RPMI8226 (cell line): ENCODE data around the gene PTPRN.
"Not testable (repeated sequence)": the region's sequence is repeated elsewhere in the genome, so short reads cannot be mapped to it uniquely, and the experiment has no call there.

ENCODE experiments used
- DNase-seq: peaks from one replicate; pipeline ENCODE4 v3.0.0-alpha.2; 2015

PTPRN gene

DNA sequence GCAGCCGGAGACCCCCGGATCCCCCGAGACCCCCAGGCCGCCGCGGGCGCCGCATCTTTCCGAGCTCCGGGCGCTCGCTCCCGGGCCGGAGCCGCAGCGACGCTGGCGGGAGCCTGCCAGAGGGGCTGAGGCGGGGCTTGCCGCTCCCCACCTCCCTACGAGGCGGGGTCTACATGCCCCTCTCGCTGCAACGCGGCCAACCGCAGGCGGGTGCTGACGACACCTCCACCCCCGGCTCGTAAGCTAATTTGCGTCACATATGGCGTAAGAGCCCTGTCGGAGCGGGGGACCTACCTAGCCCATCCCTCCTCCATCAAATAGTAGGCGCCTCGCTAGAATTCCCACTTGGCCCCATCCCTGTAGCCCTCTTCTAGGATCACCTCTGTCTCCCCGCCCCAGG, at the start of gene PTPRN:
Gene PTPRN, minus strand, starts transcription at position 124 of the 400 bp plus-strand sequence. Its CDS starts 69 bp downstream, at position 55.
- no peak for DNase-seq

DNA sequence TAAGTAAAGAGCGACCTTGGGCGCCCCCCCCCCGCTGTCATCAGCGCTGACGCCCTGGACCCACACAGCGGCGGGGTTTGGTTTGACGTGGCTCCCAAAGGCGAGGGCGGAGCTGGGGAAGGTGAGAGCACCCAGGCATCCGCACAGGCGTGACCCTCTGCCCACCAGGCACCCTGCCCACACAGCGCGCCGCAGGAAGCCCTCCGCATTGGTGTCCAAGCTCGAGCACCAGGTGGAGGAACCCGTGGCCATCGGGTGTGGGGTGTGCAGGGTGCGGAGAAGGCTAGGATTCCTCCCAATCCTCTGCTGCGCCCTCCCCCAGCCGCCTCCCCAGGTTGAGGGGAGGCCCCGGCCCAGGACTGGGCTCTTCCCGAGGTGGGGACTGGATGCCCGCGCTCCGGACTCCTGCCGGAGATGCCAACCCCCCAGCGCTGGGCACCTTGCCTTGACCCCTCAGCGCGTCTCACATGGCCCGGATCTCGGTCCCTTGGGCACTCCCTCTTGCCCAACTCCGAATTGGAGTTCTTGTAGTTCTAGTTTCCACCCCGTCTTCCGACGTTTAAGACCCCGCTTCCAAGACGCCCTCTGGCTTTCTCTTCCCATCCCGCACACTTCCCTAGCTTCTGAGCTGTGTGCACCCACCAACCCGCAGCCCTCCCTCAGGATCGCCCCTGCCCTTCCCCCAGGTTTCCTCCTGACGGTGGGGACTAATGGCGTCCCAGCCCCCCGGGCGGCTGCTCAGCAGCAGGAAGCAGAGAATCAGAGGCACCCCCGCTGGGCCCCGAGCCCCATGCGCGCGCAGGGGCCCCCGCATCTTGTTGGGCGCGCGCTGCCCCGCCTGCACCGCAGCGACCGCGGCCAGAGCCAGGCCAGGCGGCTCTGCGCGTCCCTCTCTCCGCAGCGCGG, 49.2 kb upstream of the PTPRN start:
- DNase-seq = no peak

DNA sequence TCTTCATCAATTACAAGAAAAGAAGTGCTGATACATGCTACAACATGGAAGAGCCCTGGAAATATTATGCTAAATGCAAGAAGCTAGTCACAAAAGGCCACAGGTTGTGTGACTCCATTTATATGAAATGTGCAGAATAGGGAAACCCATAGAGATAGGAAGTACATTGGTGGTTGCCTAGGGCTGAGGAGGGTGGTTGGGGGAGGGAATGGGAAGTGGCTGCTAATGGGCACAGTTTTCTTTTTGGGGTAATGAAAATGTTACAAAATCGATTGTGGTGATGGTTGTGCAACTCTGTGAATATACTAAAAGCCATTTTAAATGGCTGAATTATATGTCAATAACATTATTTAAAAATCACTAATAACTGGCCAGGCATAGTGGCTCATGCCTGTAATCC, 47.6 kb upstream of the PTPRN start:
- no peak for DNase-seq

DNA sequence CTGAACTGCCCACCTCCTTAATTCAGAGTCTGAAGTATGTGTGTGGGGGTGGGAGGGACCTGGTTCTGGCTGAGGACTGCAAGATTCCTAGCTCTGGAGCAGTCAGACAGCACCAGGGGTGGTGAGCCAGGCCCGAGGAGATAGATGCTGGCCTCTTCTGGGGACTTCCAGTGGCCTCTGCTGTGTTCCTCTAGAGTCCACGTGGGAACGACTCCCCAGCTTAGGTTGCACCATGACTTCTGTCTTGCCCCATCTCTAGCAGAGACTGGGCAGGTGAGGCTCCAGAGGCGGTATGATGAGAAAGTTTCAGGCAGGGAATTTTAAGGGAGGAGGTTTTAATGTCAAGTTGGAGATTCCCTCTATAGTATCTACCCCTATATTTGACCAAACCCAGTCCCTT, 45.4 kb upstream of the PTPRN start:
- DNase-seq = no peak

DNA sequence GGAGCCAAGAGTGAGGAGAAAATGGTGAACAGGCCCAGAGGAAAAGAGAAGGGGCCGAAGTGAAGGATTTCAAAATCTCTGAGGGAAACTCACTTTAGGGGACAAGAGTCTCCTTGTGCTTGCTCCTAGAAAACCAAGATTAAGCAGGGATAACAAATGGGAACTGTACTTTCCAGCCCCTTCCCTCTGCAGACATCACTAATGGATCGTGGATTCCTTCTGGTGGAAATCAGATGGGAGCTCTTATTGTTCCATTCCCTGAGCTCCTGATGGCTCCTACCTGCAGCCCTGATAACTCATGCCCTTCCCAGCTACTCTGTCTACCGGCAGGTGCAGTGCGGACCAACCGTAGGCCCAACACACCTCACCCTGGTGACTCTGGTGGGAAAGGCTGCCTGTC, 43.9 kb upstream of the PTPRN start:
- no peak for DNase-seq

DNA sequence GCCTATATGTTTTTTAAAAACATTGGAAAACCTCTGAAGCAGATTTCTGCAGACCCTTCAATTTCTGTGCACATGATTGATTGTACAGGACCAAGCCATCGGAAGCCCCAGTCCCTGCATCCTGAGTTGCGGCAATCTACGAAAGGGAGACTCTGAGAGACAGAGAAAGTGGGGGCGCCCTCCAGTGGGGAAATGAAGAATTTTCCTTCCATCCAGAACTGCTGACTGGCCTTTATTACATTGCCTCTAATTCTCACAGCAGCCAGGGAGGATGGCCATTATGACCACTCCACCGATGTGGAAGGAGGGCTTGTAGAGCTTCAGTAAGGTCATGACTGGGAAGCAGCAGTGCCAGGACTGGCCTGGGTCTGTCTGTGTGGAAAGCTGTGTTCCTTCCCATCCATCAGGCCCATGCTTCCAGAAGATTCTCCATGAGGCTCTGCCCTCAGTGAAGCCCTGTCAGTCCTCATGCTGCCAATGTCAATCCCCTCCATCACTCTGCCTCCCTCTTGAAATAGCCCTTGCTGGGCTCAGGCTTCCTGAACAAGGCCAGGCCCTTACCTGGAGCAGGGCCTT, 43.3 kb upstream of the PTPRN start:
- peak; percentile 71 for DNase-seq

DNA sequence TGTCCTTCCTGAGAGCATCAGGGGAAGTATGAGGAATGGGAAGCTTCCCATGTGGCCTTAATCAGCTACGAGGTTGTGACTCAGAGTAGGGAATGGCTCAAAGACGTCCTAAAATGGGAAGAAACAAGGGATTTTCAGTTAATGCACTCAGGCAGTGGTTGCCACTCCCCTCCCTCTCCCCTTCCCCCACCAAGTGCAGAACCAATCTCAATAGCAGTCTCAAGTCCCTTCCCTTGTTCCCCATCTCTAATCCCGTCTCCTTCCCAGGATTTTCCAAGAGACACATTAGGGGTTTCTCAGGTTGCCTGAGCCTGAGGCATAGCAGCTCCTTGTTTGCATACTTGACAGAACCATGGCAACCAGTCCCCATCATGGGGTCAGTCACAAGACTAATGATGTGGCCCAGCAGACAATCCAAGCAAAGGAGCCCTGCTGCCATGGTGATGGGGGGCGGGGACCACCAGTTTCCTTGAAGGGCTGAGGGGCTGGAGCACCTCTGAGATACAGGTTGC, 41.6 kb upstream of the PTPRN start:
- DNase-seq = no peak

DNA sequence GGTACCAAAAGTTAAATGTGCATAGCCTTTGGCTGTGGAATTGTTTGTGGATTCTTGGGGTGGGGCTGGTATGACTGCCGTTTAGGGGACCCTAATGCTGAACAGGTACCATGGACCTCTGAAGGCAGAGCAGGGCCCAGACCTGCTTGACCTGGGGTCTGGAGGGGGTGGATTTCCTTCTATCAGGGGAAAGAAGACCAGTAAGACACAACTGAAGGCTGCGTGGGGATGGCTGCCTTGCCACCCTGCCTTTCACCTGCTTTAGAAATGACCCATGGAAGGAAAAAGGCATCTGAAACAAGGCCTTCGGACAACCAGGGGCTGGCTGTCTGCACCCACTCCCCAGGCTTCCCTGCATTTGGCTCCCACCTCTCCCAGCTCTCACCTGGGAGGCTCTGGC, 41.0 kb upstream of the PTPRN start:
- DNase-seq = no peak

DNA sequence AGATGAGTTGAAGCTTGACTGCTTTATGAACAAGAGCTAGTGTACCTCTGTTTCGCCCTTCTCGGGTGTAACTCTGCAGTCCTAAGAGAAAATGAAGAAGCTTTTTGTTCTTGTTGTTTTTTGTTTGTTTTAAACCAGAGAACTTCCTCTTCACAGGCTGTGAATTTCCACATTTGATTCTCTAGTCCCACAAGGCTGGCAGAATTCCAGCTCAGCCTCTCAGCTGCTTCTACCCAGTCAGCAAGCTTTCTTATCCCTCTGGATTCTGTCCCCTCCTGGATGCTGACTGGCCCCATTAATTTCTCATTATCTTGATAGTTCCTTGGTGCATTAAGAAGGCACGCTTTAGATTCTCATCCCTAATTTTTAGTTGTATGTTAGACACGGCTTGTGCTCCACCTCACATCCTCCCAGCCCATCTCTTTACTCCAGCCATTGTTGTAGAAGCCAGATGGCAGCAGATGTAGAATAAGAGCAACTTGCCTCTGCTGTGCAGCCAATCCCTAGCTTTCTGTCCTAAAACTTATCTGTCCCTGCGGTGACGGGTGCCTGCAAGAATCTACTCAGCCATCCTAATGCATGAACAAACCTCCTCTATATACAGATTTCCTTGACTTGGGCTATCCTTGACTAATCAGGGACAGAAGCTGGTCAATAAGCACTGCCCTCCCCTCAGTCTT, 35.7 kb upstream of the PTPRN start:
- peak; percentile 65 for DNase-seq

DNA sequence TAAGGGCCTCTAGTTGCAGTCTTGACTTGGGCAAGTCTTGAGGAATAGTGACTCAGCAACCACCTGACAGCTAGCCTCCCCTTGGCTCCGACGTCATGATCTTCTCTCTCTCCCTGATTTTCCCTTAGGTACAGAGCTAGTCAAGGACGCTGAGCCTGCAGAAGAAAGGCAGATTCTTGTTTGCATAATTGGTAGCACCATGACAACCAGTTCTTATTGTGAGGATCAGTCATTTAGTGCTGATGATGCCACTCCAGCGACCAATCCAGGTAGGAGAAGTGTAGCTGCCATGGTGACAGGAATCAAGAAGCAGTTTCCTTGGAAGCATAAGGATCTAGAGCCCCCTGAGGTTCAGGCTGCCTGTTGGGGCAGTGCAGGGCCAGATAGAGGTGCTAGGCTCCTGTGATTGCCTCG, 26.2 kb upstream of the PTPRN start:
- no peak for DNase-seq

DNA sequence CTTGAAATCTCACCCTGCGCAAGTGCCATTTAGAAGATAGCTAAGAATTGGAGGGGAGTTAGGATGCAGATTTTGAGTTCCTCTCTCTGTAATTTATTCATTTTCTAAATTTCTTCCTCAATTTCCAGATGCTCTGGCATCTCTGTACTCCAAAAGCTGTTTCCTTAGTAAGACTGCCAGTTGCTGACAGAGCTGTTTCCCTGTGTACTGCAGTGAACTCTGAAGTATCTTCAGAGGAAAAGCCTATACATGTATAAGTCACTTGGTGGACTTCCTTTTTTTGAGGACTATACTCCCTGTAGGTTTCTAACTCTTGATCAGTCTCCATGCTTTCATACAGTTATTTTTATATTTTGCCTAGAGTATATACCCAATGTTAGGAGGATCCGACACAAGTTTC, 24.9 kb upstream of the PTPRN start:
- no peak for DNase-seq

DNA sequence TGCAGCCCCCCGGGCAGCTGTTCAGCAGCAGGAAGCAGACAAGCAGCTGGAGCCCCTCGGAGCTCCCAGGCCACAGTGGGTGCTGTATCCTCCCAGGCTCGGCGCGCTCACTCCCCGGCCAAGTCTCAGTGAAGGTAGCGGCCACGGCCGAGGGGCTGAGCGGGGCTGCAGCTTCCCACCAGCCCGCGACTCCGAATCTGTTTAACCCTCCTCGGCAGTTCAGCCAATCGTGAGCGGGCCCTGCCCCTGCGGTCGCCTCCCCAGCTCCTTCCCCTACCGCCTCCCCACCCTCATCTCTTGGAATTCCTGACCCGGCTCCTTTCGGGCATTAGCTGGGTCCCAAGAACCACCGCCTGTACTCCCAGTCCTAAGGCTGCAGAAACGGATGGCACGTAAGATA, 23.3 kb upstream of the PTPRN start, which contains the start of gene RESP18:
Gene RESP18, minus strand, starts transcription at position 203 of the 400 bp plus-strand sequence.
- no peak for DNase-seq

DNA sequence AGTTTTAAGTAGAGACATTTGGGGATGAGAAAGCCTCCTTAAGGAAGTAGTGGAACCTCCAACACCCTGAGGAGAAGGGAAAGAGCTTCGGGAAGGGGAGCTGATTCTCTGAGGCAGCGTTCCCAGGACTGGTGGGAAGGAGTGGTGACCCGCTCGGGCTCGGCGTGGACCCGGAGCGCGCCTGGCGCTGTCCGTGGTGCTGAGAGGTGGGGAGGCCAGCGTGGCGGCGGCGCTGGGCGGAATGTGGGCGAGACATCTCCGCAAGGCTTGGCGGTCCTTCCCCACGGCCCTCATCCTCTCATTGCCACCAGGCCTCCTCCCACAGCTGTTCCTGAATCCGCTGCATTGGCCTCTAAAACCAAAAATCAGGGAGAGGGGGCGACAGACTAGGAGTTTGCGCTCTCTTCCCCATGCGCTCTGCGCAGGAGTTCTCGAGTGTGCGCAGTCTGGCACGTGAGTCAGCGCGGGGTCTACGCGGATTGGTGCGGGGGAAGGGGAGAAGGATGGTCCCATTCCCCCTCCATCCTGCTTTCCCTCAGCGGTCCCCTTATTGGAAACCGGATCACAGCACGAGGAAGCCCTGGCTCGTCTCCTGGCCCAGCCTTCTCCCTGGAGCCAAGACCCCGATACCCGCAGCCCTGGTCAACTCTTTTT, 22.5 kb upstream of the PTPRN start:
- DNase-seq = peak; percentile 38

DNA sequence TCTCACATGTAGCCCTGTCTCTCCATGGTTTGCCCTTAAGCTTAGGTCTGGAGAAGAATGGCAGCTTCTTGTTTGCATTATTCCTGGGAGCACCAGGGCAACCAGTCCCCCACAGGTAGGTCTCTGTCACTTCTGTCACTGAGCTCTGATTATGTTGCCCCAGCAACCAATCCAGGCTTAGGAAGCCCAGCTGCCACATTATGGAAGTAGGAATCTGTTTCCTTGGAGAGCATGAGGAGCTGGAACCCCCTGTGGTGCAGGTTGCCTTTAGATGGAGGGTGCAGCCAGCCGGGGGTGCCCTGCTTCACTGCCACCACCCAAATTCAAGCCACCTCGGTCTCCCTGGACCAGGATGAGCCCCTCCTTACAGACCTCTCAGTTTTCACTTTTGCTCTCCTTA, 18.5 kb upstream of the PTPRN start:
- no peak for DNase-seq

DNA sequence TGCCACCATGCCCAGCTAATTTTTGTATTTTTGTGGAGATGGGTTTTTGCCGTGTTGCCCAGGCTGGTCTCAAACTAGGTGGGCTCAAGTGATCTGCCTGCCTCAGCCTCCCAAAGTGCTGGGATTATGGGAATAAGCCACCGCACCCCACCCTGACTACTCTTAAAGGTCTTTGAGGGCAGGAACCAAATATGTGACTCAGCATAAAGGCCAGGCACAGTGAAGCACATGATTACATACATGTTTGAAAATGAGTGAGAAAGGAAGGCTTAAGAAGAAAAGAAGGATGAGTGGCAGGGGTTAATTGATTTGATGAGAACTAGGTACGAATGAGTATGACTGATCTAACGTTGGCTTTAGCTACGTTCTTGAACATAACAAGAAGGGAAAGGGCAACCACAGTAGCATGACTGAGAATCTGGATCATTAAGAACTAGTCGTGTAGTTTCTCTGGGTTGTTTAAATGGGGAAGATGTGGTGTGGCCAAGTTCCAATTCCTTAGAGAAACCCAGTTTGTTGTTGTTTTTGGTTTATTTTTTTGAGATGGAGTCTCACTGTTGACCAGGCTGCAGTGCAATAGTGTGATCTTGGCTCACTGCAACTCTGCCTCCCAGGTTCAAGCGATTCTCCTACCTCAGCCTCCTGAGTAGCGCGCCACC, 16.6 kb upstream of the PTPRN start:
- DNase-seq = no peak

DNA sequence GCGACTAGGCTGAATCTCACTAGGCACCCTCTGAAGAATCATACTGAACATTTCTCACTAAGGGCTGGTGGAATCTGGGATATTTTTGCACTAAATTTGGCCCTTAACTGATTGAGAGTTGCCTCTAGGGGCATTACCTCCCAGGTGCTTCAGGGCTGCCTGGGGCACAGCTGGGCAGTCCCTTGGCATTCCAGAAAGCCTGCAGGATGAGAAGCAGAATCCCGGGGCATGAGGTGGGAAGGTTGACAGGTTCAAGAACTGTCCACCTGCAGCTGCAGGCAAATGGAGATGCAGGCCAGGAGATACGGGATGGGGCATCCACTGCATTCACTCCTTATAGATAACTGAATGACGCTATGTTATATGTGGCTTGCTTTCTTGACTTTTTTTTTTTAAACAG, 15.9 kb upstream of the PTPRN start:
- no peak for DNase-seq

DNA sequence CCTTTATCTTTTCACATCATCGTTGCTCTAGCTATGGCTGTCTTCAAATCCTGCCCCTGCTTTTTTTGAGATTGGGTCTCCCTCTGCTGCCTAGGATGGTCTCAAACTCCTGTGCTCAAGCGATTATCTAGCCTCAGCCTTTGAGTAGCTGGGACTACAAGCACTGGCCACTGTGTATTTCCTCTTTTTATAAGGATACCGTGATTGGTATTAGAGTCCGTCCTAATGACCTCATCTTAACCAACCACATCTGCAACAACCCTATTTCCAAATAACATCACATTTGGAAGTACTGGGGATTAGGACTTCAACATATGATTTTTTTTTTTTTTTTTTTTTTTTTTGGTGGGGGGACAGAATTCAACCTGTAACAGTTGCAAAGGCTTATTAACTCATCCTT, 14.2 kb upstream of the PTPRN start:
- no peak for DNase-seq

DNA sequence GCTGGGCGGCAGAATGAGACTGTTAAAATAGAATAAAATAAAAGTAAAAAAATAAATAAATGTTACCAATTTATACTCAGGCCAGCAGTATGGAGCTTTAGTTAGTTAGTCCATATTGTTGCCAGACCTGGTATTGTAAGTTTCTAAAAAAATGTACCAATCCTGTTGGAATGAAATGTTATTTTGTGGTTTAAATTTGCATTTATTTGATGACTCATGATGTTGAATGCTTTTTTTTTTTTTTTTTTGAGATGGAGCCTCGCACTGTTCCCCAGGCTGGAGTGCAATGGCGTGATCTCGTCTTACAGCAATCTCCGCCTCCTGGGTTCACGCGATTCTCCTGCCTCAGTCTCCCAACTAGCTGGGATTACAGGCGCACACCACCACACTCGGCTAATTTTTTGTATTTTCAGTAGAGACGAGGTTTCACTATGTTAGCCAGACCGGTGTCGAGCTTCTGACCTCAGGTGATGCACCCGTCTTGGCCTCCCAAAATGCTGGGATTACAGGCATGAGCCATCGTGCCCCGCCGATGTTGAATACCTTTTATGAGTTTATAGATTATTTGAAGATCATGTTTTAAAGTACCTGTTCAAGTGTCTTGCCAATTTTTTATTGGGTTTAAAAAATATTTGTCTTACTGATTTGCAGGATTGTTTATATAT, 5.7 kb upstream of the PTPRN start:
- DNase-seq = no peak

DNA sequence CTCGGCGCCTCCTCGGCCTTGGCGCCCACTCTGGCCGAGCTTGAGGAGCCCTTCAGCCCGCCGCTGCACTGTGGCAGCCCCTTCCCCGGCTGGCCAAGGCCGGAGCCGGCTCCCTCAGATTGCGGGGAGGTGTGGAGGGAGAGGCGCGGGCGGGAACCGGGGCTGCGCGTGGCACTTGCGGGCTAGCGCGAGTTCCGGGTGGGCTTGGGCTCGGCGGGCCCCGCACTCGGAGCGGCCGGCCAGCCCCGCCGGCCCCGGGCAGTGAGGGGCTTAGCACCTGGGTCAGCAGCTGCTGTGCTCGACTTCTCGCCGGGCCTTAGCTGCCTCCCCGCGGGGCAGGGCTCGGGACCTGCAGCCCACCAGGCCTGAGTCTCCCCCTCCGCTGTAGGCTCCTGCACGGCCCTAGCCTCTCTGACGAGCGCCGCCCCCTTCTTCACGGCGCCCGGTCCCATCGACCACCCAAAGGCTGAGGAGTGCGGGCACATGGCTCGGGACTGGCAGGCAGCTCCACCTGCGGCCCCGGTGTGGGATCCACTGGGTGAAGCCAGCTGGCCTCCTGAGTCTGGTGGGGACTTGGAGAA, 3.6 kb upstream of the PTPRN start:
- not testable (repeated sequence) for DNase-seq

DNA sequence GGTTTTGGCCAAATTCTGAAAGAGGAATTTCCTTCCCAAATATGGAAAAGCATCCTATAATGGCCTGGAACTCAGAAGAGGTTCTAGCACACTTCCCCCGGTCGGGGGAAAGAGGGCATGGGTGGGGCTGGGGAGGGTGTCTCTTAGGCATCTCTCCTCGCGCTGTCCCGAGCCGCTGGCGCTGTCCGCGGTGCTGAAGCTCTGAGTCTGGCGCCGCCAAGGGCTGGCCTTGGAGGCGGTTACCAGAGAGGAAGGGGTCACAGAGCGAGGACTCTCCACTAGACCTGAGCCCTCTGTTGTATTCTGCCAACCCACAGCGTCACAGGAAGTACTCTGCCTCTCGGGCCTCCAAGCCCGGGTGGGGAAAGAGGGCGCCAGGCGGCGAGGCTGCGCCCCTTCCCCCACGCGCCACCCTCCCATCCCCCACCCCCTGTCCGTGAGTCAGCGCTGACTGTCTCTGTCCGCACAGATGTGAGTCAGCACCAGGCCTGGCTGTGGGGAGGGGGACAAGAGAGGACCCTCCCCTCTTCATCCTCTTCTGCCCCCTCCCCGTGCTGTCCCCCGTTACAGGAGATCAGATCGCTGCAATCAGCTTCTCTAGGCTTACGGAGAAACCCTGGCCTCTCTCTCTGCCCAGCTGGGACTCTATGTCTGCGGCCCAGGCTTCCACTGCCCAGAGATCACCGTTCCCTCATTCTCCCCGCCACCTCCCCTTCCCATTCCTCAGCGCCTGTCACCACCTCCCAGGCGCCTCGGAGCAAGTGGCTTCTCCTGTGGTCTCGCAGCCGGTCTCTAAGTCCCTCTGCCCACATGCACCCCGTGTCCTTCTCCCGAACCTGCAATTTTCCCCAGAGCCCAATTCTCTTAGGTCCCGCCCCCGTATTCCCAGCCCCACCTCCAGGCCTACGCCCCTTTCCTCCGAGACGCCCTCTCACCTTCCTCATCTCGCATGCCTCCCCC, 779 bp downstream of the PTPRN start:
- DNase-seq = peak; percentile 78
